Fibroblast of pulmonary artery (primary cell): ENCODE results near the gene COA7.
"Not testable (repeated sequence)": the region's sequence is repeated elsewhere in the genome, so short reads cannot be mapped to it uniquely, and the experiment has no call there.

Source experiments
- DNase-seq: peaks from one replicate; pipeline ENCODE4 v3.0.0-alpha.2; 2010; ENCODE audit warnings: low read depth
- H3K4me3 ChIP-seq: replicated peaks from 2 replicates; pipeline ENCODE4 v1.5.1; 2011; ENCODE audit warnings: low read depth, mild to moderate bottlenecking, control low read depth, low read length, moderate library complexity
- TF ChIP-seq, protein P1 (sequence below): IDR thresholded peaks from 2 replicates; pipeline ENCODE4 v1.5.1; 2011; ENCODE audit warnings: mild to moderate bottlenecking, control low read depth, low read length, inconsistent platforms; ENCODE audit errors: missing control alignments

Gene COA7

DNA sequence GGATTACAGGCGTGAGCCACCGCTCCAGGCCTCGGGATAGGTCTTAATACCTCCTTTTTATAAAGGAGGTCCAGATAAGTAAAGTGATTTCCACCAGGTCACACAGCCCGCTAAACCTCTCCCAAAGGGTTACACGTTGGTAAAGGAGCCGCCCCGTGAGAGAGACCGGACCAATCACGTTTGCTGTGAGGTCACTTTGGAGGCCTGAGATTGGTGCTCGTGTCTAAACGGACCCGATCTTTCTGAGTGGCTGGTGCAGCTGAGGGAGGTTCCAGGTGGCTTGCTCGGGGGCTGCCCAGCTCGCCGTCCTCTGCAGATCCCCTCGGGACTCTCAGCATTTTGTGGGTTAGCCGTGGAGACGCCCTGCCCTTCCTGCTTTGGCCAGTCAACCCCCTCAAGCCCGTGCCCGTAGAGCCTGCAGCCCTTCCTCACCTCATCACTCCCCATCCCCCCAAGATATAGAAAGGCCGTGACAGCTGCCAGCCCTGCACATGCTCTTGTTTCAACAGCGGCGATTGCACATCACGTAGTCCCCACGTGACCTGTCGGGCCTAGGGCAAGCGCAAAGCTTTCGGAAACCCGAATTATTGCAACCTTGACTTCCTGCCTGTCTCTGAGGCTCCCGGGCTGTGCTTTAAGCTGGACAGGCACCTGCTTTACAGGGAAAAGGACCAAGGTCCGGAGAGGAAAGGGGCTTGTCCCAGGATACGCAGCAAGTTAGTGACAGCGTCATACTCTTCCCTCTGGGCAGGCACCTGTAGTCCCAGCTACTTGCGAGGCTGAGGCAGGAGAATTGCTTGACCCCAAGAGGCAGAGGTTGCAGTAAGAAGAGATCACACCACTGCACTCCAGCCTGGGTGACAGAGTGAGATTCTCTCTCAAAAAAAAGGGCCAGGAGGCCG, 5.0 kb upstream of the COA7 start:
- TF ChIP-seq, protein P1, sequence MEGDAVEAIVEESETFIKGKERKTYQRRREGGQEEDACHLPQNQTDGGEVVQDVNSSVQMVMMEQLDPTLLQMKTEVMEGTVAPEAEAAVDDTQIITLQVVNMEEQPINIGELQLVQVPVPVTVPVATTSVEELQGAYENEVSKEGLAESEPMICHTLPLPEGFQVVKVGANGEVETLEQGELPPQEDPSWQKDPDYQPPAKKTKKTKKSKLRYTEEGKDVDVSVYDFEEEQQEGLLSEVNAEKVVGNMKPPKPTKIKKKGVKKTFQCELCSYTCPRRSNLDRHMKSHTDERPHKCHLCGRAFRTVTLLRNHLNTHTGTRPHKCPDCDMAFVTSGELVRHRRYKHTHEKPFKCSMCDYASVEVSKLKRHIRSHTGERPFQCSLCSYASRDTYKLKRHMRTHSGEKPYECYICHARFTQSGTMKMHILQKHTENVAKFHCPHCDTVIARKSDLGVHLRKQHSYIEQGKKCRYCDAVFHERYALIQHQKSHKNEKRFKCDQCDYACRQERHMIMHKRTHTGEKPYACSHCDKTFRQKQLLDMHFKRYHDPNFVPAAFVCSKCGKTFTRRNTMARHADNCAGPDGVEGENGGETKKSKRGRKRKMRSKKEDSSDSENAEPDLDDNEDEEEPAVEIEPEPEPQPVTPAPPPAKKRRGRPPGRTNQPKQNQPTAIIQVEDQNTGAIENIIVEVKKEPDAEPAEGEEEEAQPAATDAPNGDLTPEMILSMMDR = no peak
- DNase-seq = peak; percentile 90
- H3K4me3 ChIP-seq = peak overlapping the region; percentile 54

DNA sequence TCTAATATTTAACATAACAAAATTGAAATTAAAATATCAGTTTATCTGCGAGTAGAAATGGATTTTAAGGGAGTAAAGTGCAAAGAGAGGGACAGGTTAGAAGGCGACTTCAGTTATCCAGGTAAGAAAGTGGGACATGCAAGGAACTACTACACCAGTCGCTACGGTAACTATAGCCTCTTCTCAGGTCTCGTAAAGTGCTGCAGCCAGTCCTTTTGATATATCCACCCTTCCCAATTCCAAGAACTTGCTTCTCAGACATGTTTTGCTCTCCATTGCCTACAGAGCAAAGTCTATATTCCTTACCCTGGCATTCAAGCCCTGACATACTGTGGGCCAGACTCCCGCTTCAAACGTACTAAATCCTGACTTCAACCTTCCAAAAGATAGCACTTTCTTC, 2.5 kb downstream of the COA7 start:
- H3K4me3 ChIP-seq = no peak overlapping the region
- TF ChIP-seq, protein P1 = no peak
- DNase-seq = no peak

DNA sequence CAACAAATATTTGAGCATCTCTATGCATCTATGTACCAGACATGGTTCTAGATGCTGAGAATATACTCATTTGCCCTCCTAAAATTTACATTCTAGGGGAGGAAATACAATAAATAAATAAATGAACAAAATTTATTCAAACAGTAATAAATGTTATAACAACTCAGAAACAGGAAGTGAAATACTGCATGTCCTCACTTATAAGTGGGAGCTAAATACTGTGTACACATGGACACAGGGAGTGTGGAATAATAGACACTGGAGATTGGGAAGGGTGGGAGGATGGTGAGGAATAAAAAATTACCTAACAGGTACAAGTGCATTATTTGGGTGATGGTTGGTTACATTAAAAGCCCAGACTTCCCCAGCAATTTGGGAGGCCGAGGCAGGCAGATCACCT, 4.3 kb downstream of the COA7 start:
- DNase-seq = no peak
- no peak overlapping the region for H3K4me3 ChIP-seq
- TF ChIP-seq, protein P1 = no peak

DNA sequence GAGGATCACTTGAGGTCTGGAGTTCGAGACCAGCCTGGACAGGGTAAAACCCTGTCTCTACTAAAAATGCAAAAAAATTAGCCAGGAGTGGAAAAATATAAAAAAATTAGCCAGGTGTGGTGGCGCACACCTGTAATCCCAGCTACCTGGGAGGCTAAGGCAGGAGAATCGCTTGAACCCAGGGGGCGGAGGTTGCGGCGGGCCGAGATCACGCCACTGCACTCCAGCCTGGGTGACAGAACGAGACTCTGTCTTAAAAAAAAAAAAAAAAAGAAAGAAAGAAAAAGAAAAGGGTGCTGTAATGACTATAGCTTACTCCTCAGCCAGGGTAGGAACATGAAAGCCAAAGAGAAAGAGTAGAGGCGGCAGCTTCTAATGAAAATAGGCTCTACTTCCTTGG, 4.8 kb downstream of the COA7 start:
- DNase-seq, H3K4me3 ChIP-seq: not testable (repeated sequence)

DNA sequence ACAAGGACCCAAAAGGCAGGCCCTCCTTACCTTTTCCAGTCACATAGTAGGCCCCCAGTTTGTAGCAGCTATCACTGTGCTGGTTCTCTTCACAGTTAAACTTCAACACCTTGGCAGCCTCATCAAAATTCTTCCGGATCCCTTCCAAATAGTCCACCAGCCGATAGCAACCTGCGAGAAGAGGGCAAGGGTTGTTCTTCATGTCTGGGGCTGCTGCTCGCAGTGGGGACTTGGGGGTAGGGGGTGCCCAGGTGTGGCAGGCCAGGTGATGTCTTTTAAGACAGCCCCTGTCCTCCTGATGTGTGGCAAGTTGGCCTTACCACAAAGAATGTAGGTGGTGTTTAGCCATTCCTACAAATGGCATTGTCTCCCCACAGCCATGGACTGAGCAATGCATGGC, 5.5 kb downstream of the COA7 start:
- H3K4me3 ChIP-seq = no peak overlapping the region
- TF ChIP-seq, protein P1 = no peak
- no peak for DNase-seq

DNA sequence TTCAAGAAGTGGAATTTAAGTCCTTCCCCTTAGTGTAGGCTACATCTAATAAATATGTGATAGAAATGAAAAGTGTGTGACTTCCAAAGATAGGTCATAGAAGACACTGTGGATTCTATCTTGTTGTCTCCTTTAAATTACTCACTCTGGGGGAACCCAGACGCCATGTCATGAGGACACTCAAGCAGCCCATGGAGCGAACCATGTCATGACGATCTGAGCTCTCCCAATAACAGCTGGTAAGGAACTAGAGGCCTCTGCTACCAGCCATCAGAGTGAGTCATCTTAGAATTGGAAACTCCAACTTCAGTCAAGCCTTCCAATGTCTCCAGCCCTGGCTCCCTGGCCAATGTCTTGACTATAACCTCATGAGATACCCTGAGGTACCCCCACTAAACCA, 6.3 kb downstream of the COA7 start:
- H3K4me3 ChIP-seq = no peak overlapping the region
- TF ChIP-seq, protein P1 = no peak
- no peak for DNase-seq

DNA sequence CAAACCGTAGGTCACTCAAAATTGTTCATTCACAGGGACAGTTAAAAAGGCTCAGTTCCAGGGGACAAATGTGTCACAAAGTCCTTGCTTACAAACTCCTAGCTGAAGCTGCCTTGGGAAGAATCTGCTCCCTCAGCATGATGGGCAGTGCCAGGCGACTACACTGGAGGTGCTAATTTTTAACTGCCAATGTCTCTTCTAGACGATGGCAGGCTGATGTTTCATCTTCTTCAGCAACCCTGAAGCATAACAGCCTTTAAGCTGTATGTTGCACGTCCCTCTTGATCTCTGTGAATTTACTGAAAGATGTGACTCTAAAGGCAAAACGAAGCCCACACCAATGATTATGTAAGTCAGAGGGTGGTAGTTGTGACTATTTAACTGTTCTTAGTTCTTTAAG, 11.3 kb downstream of the COA7 start:
- TF ChIP-seq, protein P1 = no peak
- no peak overlapping the region for H3K4me3 ChIP-seq
- DNase-seq = no peak
